CD4-positive, alpha-beta T cell treated with Interleukin-15 for 1 hour (primary cell): ENCODE data around the gene JMJD8.

Experiments
- DNase-seq: peaks from one replicate; pipeline ENCODE4 v3.0.0-alpha.2; 2020

The JMJD8 gene

DNA sequence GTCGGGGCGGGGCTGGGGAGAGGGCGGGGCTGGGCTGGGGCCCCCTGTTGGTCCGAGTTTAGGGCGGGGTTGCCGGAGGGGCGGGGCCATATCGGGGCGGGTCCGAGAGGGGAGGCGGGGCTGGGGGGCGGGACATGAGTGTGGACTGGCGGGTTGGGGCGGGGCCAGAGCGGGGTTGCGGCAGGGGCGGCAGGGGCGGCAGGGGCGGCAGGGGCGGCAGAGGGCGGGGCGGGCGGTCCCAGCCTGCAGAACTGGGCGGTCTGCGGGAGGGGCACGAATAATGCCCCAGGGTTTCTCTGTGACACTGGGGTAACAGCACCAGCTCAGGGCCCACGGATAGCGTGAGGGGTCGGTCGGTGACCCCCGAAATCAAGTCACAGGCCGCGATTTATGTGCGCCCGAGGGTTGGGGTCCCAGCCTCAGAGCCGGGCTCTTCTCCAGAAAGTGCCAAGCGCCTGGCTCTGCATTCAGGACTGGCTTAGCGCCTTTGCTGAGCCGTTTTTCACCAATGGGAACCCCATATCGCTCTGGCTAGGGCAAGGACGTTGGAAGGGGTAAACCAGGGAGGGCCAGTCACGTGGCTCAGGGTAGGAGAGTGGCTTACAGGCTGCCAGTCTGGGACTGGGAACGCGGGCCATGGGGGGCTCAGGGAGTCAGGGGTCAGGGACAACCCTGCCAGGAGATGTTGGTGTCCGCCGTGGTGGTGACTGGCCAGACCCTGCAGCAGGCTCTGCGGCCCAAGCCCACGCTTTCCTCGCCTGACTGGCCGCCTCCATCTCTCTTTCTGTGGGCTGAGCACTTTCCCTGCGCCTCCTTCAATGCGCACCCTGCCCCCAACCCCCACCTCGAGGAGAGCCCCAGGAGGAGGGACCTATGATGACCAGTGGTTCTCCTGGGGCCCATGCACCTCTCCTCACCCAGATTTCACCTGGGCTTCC is 46.8 kb downstream of the JMJD8 start:
- peak; percentile 86 for DNase-seq

DNA sequence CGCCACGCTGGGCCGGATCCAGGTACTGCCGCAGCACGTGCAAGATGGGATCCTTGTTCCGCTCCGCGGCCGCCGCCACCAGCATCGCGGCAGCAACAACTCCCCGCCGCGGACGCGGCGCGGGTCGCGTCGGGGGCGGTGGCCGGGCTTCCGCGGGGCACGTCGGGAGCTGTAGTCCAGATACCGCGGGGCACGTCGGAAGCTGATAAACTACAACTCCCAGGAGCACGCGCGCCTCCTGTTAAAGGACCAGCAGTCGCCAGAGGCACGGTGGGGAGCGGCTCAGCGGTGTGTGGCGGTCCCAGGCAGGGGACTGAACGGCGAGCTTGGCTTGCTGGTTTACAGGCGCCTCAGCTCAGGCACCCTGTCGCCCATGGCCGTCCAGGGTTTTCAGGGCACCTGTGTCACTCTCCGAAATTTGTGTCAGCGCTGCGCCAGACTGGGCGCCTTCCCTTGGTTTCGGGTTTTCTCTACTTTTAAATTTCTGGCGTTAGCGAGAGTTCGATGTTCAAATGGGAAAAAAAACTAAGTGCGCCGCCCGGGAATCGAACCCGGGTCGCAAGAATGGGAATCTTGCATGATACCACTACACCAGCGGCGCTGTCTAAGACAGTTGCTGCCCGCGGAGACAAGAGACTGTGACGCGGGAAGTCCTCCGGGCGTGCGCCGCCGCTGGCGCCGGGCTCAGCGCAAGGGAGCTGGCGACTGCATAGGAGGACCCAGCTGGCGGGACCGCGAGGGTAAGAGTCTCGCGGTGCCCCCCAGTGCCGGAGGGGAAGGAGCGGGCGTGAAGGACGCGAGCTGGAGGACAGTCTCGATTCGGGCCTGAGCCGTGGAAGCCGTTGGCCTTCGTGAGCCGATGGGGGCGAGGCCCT is 47.7 kb downstream of the JMJD8 start, which contains the start of gene METTL26:
TSS of gene METTL26 (minus strand) at position 100 of the 875 bp plus-strand sequence. CDS start at position 85, 15 bp downstream.
- DNase-seq: peak; percentile 95

- no peak for DNase-seq
These were observed 48.4 kb downstream of the JMJD8 start for GRCh38 chr16:635573-636205.

- DNase-seq: no peak
These were observed 49.1 kb downstream of the JMJD8 start for GRCh38 chr16:634996-635395.

- DNase-seq: no peak
These were observed 50.0 kb downstream of the JMJD8 start for GRCh38 chr16:634051-634670.

DNA sequence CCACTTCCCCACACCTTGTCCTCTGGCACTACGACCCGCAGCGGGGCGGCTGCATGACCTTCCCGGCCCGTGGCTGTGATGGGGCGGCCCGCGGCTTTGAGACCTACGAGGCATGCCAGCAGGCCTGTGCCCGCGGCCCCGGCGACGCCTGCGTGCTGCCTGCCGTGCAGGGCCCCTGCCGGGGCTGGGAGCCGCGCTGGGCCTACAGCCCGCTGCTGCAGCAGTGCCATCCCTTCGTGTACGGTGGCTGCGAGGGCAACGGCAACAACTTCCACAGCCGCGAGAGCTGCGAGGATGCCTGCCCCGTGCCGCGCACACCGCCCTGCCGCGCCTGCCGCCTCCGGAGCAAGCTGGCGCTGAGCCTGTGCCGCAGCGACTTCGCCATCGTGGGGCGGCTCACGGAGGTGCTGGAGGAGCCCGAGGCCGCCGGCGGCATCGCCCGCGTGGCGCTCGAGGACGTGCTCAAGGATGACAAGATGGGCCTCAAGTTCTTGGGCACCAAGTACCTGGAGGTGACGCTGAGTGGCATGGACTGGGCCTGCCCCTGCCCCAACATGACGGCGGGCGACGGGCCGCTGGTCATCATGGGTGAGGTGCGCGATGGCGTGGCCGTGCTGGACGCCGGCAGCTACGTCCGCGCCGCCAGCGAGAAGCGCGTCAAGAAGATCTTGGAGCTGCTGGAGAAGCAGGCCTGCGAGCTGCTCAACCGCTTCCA is 50.6 kb downstream of the JMJD8 start:
- DNase-seq: no peak

- no peak for DNase-seq
These were observed 51.4 kb downstream of the JMJD8 start for GRCh38 chr16:632486-633335.

- no peak for DNase-seq
These were observed 52.3 kb downstream of the JMJD8 start for GRCh38 chr16:631808-632358.
